ENCODE data around the gene PIP4K2C. TPM values are rescaled to one million over a fixed set of nuclear protein-coding genes. Genes with fewer than 3 reads are reported as not detected.

The PIP4K2C gene
- total RNA-seq, 2 experiments from 2014 or later = 14.5 to 15.9 TPM

DNA sequence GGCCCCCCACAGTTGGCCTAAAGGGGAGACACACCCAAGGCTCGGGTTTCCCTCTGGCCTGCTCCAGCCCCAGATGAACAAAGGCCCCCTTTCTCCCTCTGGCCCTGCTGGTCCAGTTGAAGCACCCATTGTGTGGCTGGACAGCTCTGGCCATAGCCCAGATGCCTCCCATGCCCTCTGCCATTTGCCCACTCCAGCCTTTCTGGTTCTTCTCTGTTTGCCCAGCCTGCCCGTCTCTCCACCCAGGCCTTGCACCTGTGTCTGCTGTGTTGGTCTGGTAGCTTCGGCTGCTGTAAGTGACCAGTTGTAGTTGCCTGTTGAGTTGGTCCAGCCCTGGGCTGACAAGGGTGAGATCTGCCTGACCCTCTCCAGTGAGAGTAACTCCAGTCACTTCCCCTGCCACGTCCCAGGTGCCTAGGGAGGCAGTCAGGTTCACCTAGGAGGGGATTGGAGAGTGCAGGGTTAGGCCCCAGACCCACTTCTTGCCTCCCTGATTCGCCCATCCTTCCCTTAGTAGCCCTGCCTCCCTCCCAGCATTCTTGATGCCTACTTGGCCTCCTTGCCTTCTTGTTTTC lies 39.0 kb downstream of the PIP4K2C start:
- ChIA-PET CTCF (ENCODE audit: unreplicated experiment) (interaction anchor here (0.8 kb wide), 1 partner anchor 15 kb away, joined by 3 read pairs; no protein-coding TSS in a partner anchor), POLR2A (interaction anchor here (0.6 kb wide), 1 partner anchor 47 kb away, joined by 3 read pairs; no protein-coding TSS in a partner anchor)
- no peaks in the 10 kb centered on the region for H3K79me2 ChIP-seq (ENCODE audit: insufficient read depth, low read depth, low read length)
- no TSS peak for BruUV-seq (replicated peaks)
- H2AFZ ChIP-seq (ENCODE audit: low read length) = no peak overlapping the region
- DNase-seq (ENCODE audit: low spot score) = no peak
- no peak for TF ChIP-seq EZH2phosphoT487 (IDR thresholded peaks at IDR 0.05; ENCODE audit: borderline replicate concordance, low read depth, low read length)
- TF ChIP-seq, protein P1, sequence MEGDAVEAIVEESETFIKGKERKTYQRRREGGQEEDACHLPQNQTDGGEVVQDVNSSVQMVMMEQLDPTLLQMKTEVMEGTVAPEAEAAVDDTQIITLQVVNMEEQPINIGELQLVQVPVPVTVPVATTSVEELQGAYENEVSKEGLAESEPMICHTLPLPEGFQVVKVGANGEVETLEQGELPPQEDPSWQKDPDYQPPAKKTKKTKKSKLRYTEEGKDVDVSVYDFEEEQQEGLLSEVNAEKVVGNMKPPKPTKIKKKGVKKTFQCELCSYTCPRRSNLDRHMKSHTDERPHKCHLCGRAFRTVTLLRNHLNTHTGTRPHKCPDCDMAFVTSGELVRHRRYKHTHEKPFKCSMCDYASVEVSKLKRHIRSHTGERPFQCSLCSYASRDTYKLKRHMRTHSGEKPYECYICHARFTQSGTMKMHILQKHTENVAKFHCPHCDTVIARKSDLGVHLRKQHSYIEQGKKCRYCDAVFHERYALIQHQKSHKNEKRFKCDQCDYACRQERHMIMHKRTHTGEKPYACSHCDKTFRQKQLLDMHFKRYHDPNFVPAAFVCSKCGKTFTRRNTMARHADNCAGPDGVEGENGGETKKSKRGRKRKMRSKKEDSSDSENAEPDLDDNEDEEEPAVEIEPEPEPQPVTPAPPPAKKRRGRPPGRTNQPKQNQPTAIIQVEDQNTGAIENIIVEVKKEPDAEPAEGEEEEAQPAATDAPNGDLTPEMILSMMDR (conservative IDR thresholded peaks at IDR 0.05; ENCODE audit: low read length) = no peak
- no peak overlapping the region for H3K4me2 ChIP-seq (ENCODE audit: low read length)
- no peak overlapping the region for H3K4me3 ChIP-seq (ENCODE audit: low read depth, low read length, poor library complexity, severe bottlenecking)
- intact Hi-C loops (cut with micrococcal nuclease; ENCODE audit: unreplicated experiment) = loop anchor here (5.0 kb wide), 1 partner anchor 62 kb away; the partner anchor contains the start of gene OS9
- H3K9me3 ChIP-seq (ENCODE audit: low read length) = no peaks in the 10 kb centered on the region
- no peaks in the 10 kb centered on the region for H3K36me3 ChIP-seq (ENCODE audit: insufficient read depth, low read length)
- no peaks in the 10 kb centered on the region for H4K20me1 ChIP-seq (ENCODE audit: insufficient read depth, low read length)
- no peaks in the 10 kb centered on the region for H3K9me2 ChIP-seq (ENCODE audit: insufficient read depth, low read length)
- no peaks in the 10 kb centered on the region for H3K4me1 ChIP-seq (ENCODE audit: insufficient read depth, low read length, poor library complexity, severe bottlenecking)
- no peak overlapping the region for H3K27ac ChIP-seq (ENCODE audit: low read depth, low read length, poor library complexity, severe bottlenecking)

DNA sequence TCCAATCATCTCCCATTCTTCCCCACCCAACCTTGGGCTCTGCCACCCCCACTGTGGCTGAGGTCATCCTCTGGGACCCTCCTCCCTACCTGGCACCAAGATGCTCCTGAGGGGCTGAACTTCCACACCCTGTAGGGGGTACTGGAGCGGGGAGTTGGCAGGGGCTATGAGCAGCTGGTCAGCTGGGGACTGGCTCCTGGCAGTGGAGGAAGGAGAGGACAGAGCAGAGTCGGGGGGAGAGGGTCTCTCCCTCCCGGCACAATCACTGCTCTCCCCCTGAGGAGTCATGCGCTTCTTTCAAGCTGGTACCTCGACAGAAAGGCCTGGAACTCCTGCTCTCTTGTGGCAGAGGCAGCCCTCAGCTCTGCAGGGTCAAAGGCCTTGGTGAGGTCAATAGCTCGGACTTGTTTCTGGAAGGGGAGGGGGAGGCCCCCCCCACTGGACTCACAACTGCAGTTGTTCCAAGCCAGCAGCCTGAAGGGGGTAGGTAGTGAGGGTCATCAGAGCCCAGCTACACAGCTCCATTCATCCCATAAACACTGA lies 40.0 kb downstream of the PIP4K2C start:
- POLR2A ChIA-PET = interaction anchor here (1.3 kb wide), 1 partner anchor 111 kb away, joined by 3 read pairs; no protein-coding TSS in a partner anchor
- intact Hi-C loops (cut with micrococcal nuclease; ENCODE audit: unreplicated experiment) = loop anchor here (5.0 kb wide), 1 partner anchor 61 kb away; the partner anchor contains the start of gene OS9
- Histone ChIP-seq H3K27ac (ENCODE audit: low read depth, low read length, poor library complexity, severe bottlenecking) (no peak overlapping the region), H3K4me1 (ENCODE audit: insufficient read depth, low read length, poor library complexity, severe bottlenecking) (no peaks in the 10 kb centered on the region), H3K36me3 (ENCODE audit: insufficient read depth, low read length) (no peaks in the 10 kb centered on the region), H3K4me2 (ENCODE audit: low read length) (no peak overlapping the region), H3K4me3 (ENCODE audit: low read depth, low read length, poor library complexity, severe bottlenecking) (no peak overlapping the region), H3K9me3 (ENCODE audit: low read length) (no peaks in the 10 kb centered on the region), H2AFZ (ENCODE audit: low read length) (no peak overlapping the region), H3K9me2 (ENCODE audit: insufficient read depth, low read length) (no peaks in the 10 kb centered on the region), H4K20me1 (ENCODE audit: insufficient read depth, low read length) (no peaks in the 10 kb centered on the region), H3K79me2 (ENCODE audit: insufficient read depth, low read depth, low read length) (no peaks in the 10 kb centered on the region)
- DNase-seq (ENCODE audit: low spot score) = no peak
- TF ChIP-seq, protein P1 (conservative IDR thresholded peaks at IDR 0.05; ENCODE audit: low read length) = no peak
- TF ChIP-seq EZH2phosphoT487 (IDR thresholded peaks at IDR 0.05; ENCODE audit: borderline replicate concordance, low read depth, low read length) = no peak
- CTCF ChIA-PET (ENCODE audit: unreplicated experiment) = interaction anchor here (0.6 to 0.8 kb wide), 2 partner anchors 16 to 514 kb away, joined by 3 read pairs; no protein-coding TSS in a partner anchor
- BruUV-seq (replicated peaks) = no TSS peak

Measured in OCI-LY7 (cell line).